Measurements from ENCODE around the gene RPS18. TPM values are rescaled to one million over a fixed set of nuclear protein-coding genes. Genes with fewer than 3 reads are reported as not detected.

The RPS18 gene
- total and polyA plus RNA-seq, 2 of the 13 experiments (the other 11 are each of a cell fraction or from before 2014, with no cell fraction given): 3,896 to 5,806 TPM

- TF ChIP-seq ZNF782 (CRISPR knock-in tag; IDR thresholded peaks at IDR 0.05; ENCODE audit: borderline replicate concordance): no peak
- no peak for TF ChIP-seq ERF (CRISPR knock-in tag; IDR thresholded peaks at IDR 0.05)
- TF ChIP-seq, protein P1, sequence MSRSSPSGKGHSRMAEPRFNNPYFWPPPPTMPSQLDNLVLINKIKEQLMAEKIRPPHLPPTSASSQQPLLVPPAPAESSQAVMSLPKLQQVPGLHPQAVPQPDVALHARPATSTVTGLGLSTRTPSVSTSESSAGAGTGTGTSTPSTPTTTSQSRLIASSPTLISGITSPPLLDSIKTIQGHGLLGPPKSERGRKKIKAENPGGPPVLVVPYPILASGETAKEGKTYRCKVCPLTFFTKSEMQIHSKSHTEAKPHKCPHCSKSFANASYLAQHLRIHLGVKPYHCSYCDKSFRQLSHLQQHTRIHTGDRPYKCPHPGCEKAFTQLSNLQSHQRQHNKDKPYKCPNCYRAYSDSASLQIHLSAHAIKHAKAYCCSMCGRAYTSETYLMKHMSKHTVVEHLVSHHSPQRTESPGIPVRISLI (CRISPR knock-in tag; IDR thresholded peaks at IDR 0.05; ENCODE audit: borderline replicate concordance): no peak
- TF ChIP-seq ZNF350 (CRISPR knock-in tag; IDR thresholded peaks at IDR 0.05; ENCODE audit: borderline replicate concordance, low read depth): peak; percentile 17; the same call in 1 of the 2 replicates
- no peak for TF ChIP-seq ZFP82 (CRISPR knock-in tag; IDR thresholded peaks at IDR 0.05; ENCODE audit: borderline replicate concordance)
- TF ChIP-seq MED8 (CRISPR knock-in tag; IDR thresholded peaks at IDR 0.05; ENCODE audit: insufficient replicate concordance): no peak
- TF ChIP-seq ZBTB7B (CRISPR knock-in tag; IDR thresholded peaks at IDR 0.05): no peak
- no peak for TF ChIP-seq ZBTB8A (CRISPR knock-in tag; IDR thresholded peaks at IDR 0.05; ENCODE audit: borderline replicate concordance, low read depth)
- no peak for TF ChIP-seq ONECUT2 (CRISPR knock-in tag; IDR thresholded peaks at IDR 0.05)
- TF ChIP-seq SP4 (CRISPR knock-in tag; IDR thresholded peaks at IDR 0.05): peak; percentile 41
- TF ChIP-seq, protein P2, sequence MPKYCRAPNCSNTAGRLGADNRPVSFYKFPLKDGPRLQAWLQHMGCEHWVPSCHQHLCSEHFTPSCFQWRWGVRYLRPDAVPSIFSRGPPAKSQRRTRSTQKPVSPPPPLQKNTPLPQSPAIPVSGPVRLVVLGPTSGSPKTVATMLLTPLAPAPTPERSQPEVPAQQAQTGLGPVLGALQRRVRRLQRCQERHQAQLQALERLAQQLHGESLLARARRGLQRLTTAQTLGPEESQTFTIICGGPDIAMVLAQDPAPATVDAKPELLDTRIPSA (CRISPR knock-in tag; IDR thresholded peaks at IDR 0.05; ENCODE audit: borderline replicate concordance): no peak
- TF ChIP-seq ZNF577 (CRISPR knock-in tag; IDR thresholded peaks at IDR 0.05; ENCODE audit: borderline replicate concordance, low read depth): no peak
- no peak for TF ChIP-seq RARG (CRISPR knock-in tag; IDR thresholded peaks at IDR 0.05; ENCODE audit: low read depth)
- TF ChIP-seq HMG20B (CRISPR knock-in tag; conservative IDR thresholded peaks at IDR 0.05): no peak
- peak; percentile 58; the same call in 1 of the 2 replicates for TF ChIP-seq ZNF619 (CRISPR knock-in tag; IDR thresholded peaks at IDR 0.05)
- TF ChIP-seq ZNF737 (CRISPR knock-in tag; IDR thresholded peaks at IDR 0.05; ENCODE audit: borderline replicate concordance): peak; percentile 82; the same call in 1 of the 2 replicates
- TF ChIP-seq PAXIP1 (CRISPR knock-in tag; conservative IDR thresholded peaks at IDR 0.05): no peak
- TF ChIP-seq POLR2AphosphoS5 (IDR thresholded peaks at IDR 0.05; ENCODE audit: low read depth, low read length): no peak
- TF ChIP-seq ZNF562 (CRISPR knock-in tag; IDR thresholded peaks at IDR 0.05; ENCODE audit: borderline replicate concordance): no peak
- TF ChIP-seq RBM22 (optimal IDR thresholded peaks at IDR 0.05; ENCODE audit: low read length): no peak
- TF ChIP-seq, protein P3, sequence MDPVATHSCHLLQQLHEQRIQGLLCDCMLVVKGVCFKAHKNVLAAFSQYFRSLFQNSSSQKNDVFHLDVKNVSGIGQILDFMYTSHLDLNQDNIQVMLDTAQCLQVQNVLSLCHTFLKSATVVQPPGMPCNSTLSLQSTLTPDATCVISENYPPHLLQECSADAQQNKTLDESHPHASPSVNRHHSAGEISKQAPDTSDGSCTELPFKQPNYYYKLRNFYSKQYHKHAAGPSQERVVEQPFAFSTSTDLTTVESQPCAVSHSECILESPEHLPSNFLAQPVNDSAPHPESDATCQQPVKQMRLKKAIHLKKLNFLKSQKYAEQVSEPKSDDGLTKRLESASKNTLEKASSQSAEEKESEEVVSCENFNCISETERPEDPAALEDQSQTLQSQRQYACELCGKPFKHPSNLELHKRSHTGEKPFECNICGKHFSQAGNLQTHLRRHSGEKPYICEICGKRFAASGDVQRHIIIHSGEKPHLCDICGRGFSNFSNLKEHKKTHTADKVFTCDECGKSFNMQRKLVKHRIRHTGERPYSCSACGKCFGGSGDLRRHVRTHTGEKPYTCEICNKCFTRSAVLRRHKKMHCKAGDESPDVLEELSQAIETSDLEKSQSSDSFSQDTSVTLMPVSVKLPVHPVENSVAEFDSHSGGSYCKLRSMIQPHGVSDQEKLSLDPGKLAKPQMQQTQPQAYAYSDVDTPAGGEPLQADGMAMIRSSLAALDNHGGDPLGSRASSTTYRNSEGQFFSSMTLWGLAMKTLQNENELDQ (CRISPR knock-in tag; IDR thresholded peaks at IDR 0.05; ENCODE audit: borderline replicate concordance): 0 out of 2 replicates have a peak, but pooled peaks have one; percentile 46
Measured at GRCh38 chr6:33289784-33290315, 18.0 kb downstream of the RPS18 start (continued).

All from HepG2 (cell line).